NCI-H345 treated with DMSO at 0.1 percent for 48 hours (cell line): ENCODE results near the gene DDOST.

Experiments used
- DNase-seq: peaks from one replicate; lab custom pipeline; 2025; ENCODE audit not compliant: unreplicated experiment; lab: John Stamatoyannopoulos, UW

DDOST gene

GRCh38 chr1:20663365-20663764 lies 2.2 kb upstream of the DDOST start:
- DNase-seq, result no peak

- no peak for DNase-seq
Measured at GRCh38 chr1:20662110-20662475, 924 bp upstream of the DDOST start.

- DNase-seq, result no peak
Measured at GRCh38 chr1:20660847-20661206, 342 bp downstream of the DDOST start.

- DNase-seq, result no peak
Measured at GRCh38 chr1:20660363-20660762, 806 bp downstream of the DDOST start.

GRCh38 chr1:20658166-20658915 lies 2.8 kb downstream of the DDOST start:
- no peak for DNase-seq

GRCh38 chr1:20657024-20657423 lies 4.1 kb downstream of the DDOST start:
- no peak for DNase-seq

- no peak for DNase-seq
Measured at GRCh38 chr1:20654104-20654690, 7.0 kb downstream of the DDOST start.

GRCh38 chr1:20652300-20652699 lies 8.9 kb downstream of the DDOST start:
- DNase-seq, result no peak

- DNase-seq, result no peak
Measured at GRCh38 chr1:20648946-20649345, 12.2 kb downstream of the DDOST start.

- DNase-seq, result no peak
Measured at GRCh38 chr1:20648438-20648837, 12.7 kb downstream of the DDOST start.

- DNase-seq, result no peak
Measured at GRCh38 chr1:20645414-20645813, 15.8 kb downstream of the DDOST start.

GRCh38 chr1:20644416-20644815 lies 16.8 kb downstream of the DDOST start:
- DNase-seq, result no peak

- no peak for DNase-seq
Measured at GRCh38 chr1:20643080-20643479, 18.1 kb downstream of the DDOST start.

GRCh38 chr1:20641975-20642374 lies 19.2 kb downstream of the DDOST start:
- DNase-seq, result no peak

- DNase-seq, result peak; percentile 33
Measured at GRCh38 chr1:20640183-20640597, 21.0 kb downstream of the DDOST start.

GRCh38 chr1:20636785-20637347 lies 24.3 kb downstream of the DDOST start:
- no peak for DNase-seq

GRCh38 chr1:20634594-20635084 lies 26.5 kb downstream of the DDOST start:
- DNase-seq, result peak; percentile 56

GRCh38 chr1:20634065-20634593 lies 27.0 kb downstream of the DDOST start:
- no peak for DNase-seq

GRCh38 chr1:20633190-20634064 lies 27.7 kb downstream of the DDOST start, which contains the start of gene PINK1:
TSS of gene PINK1 (plus strand) at chr1:20633458. CDS start at chr1:20633549, 91 bp downstream.
- peak; percentile 62 for DNase-seq

- DNase-seq, result no peak
Measured at GRCh38 chr1:20632386-20632785, 28.8 kb downstream of the DDOST start.

- DNase-seq, result no peak
Measured at GRCh38 chr1:20630729-20631128, 30.4 kb downstream of the DDOST start.
